ENCODE data around the gene PDE9A. TPM values are rescaled to one million over a fixed set of nuclear protein-coding genes. Genes with fewer than 3 reads are reported as not detected.

PDE9A gene
- polyA plus RNA-seq, 3 donors: 36.1 to 39.0 (median 36.1) TPM

DNA sequence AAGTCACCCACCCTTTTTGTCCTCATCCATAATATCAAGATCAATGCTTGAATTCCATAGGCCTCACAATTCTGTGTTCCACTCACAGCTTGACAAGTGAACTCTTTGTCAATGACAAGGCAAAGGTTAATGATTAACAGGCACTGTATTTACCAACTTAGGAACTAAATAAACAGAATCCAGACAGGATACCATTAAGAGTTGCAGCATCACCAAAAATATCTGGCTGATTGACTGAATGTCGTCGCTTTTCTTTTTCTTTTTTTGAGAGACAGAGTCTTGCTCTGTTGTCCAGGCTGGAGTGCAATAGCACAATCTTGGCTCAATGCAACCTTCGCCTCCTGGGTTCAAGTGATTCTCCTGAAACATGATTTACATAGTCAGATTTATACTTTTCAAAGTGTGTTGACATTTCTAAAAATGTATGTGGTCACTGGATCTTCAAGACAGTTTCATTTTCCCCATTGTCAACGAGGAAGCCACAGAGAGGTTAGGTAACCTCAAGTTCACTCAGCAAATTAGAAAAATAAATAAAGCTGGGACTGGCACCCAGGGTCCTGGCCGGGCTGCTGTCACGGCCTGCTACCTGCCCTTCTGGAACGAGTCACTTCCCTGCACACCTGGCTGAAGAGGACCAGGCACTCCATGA is 81.0 kb downstream of the PDE9A start:
- DNase-seq (ENCODE audit: low read depth in 3 of 3, low spot score in 2 of 3): no peak

- DNase-seq (ENCODE audit: low read depth in 3 of 3, low spot score in 2 of 3): no peak
Measured at GRCh38 chr21:42735061-42735460, 81.6 kb downstream of the PDE9A start.

GRCh38 chr21:42735944-42736343 is 82.5 kb downstream of the PDE9A start:
- DNase-seq (ENCODE audit: low read depth in 3 of 3, low spot score in 2 of 3): no peak

DNA sequence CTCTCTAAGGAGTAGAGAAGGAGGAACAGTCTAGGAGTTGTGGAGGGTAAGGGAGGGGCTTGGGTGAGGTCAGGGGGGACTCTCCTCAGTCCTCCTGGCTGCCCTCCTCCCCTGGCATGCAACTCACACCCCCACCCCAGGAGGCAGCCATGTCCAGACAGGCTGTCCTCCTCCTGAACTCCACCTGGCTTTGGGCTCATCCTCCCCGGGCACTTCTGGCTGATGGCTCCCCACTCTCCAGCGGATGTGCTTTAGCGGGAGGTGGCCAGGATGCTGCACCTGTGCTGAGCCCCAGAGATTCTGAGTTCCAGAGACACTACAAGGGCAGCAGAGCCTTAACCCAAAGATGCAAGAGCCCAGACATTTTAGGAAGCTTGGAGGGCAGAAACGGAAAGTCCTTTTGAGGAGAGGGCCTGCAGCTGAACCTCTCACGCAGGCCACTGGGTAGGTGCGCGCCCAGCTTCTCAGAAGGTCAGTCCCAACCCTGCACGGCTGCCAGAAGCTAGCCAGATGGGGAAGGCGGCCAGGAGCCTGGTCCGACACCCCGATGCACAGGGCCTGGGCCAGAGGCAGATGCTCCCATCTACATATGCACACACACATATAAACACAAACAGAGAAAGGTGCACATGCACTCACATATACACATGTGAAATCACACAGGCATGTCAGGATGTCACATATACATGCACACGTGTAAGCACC is 83.4 kb downstream of the PDE9A start:
- DNase-seq (ENCODE audit: low read depth in 3 of 3, low spot score in 2 of 3): no peak

DNA sequence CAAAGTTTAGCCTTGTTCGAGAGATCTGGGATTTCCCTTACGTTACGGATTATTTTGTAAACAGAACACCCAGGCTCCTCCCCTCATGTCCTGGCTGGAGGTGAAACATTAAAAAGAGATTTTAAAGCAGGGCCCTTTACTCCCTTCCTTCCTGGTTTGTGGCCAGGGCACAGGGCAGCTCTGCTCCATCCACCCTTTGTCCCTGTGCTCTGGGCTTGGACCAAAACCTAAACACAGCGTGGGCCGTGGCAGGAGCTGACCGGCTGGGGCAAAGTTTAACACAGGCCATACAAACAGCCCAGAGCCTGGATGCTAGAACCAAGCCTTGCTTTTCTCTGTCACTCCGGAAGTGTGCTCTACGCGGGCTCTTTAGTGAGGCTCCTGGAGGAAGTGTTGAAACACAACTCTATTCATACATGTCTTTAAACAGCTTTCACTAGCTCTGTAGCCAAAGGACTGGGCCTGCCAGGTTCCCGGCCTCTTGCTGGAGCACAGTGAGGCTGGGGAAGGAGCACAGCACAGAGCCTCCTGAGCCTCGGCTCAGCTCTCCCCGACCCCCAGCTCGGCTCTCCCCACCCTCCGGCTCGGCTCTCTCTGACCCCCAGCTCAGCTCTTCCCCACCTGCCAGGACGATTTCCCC is 84.7 kb downstream of the PDE9A start:
- no peak for DNase-seq (ENCODE audit: low read depth in 3 of 3, low spot score in 2 of 3)

DNA sequence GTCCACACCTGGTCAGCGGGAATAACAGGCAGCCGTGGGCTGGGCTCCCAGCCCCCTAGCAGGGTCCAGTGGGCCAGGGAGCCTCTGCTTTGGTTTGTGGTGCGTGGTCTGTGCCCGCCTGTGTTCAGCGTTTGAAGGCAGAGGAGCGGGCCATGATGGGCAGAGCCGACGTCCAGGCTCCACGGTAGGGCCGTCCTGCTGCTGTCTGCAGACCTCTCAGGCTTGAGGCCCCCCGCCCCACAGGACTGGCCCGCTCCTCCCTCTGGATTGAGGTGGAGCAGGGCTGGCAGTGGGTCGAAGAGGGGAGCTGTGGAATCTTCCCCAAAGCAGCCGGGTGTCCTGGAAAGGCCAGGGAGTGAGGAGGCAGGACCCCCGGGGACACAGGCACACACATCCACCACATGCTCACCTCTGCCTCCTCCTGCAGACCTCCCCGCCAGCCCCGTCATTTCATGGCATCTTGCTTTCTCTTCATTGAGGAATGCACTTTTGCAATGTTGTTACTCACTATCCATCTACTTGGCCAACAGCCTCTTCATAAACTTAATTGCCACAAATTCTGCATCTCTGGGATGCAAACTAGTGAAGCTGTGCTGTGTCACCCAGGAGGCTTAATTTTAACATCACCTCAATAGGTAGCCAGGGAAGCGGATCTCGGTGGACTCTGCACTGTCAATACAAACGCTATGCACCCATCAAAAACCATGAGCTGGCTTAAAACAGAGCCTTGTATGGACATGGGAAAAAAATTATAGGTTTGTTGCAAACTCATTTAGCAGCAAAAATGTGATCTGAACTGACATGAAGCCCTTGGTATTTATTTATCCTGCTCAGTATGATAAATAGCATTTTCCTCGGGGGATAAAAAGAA is 85.9 kb downstream of the PDE9A start:
- no peak for DNase-seq (ENCODE audit: low read depth in 3 of 3, low spot score in 2 of 3)

DNA sequence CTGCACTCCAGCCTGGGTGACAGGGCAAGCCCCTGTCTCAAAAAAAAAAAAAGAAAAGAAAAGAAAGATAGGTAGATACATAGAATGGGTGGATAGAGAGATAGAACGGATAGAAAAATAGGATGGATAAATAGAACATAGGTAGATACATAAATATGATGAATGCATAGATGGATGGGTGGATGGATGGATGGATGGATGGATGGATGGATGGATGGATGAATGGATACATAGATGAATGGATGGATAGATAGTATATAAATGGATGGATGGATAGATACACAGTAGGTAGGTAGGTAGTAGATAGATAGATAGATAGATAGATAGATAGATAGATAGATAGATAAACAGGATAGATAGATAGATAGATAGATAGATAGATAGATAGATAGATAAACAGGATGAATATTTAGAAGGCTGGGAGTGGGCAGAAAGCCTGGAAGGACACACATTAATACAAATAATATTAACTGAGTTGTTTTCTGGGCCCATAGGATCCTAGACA is 87.0 kb downstream of the PDE9A start:
- no peak for DNase-seq (ENCODE audit: low read depth in 3 of 3, low spot score in 2 of 3)

DNA sequence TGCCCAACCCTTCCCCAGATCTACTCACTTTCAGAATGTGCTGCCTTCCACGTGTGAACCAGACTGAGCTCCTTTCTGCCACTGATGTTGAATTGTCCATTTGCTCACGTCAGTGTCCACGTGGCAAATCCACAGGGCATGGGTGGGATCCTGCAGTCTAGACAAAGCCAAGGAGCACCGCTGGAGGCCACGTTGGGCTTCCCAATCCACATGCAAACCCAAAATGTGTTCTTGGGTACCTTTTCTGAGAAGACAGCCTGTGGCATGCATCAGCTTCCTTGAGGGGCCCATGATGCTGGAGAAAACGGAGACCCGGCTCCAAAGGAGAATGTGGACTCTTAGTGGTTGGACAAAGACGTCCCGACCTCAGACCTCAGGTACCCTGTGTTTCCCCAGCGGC is 87.6 kb downstream of the PDE9A start:
- DNase-seq (ENCODE audit: low read depth in 3 of 3, low spot score in 2 of 3): no peak

- no peak for DNase-seq (ENCODE audit: low read depth in 3 of 3, low spot score in 2 of 3)
Measured at GRCh38 chr21:42744520-42745445, 91.4 kb downstream of the PDE9A start.

DNA sequence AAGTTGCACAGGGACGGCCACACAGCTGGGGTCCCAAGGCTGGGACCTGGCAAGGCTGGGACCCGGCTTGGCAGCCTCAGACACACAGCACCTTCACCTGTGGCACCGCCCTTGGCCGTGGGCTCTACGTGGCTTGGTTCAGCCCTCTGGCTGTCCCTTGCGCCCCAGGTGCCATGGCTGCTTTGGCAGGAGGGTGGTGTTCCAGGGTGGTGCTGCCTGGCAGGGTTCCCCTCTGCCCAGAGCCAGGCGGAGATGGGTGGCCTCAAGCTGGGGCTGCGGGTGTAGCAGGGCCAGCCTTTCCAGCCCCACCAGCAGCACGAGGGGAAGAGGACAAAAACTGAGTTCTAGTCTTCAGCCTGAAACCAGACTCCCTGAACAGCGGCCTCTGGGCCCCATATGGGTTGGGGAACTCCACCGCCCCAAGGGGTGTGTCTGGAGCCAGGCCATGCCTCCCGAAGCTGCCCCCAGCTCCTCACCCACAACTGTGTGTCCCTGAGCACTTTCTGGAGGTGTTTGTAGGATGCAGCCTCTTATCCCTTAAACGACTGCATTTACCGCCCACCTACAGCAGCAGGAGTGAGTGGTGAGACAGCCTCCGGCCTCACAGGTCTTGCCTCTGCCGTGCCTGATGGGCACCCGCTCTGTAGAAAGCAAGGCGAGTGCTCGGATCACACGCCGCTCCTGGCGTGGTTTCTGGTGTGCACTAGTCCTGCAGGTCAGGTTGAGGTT is 92.3 kb downstream of the PDE9A start:
- no peak for DNase-seq (ENCODE audit: low read depth in 3 of 3, low spot score in 2 of 3)

DNA sequence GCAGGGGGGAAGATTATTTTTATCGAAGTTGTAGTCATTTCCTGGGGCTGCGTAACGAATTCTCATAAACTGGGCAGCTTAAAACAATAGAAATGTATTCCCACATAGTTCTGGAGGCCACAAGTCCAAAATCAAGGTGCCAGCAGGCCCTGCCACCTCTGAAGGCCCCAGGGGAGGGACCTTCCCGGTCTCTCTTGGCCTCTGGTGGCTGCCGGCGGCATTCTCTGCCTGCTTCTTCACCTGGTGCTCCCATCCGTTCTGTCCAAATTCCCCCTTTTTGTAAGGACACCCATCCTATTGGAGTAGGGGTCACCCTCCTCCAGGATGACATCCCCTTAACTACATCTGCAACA is 92.8 kb downstream of the PDE9A start:
- no peak for DNase-seq (ENCODE audit: low read depth in 3 of 3, low spot score in 2 of 3)

GRCh38 chr21:42746593-42747275 is 93.3 kb downstream of the PDE9A start:
- no peak for DNase-seq (ENCODE audit: low read depth in 3 of 3, low spot score in 2 of 3)

DNA sequence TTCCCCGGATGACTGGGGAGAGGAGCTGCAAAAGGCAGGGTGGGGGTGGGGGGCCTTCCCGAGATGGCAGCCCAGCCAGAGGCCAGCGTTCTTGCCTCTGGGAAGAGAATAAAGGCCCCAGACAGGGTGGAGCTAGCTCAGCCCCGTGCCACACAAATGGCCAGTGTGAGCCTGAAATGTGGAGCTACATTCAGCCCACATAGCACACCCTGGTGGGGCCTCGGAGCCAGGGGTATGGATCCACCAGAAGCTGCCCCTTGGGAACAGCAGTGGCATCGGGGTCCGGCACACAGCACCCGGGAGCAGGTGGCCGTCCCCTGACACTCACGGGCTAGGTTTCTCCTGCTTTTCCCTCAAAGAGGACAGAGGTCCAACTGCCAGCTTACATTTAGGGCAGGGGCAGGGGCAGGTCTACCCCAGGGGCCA is 93.9 kb downstream of the PDE9A start:
- no peak for DNase-seq (ENCODE audit: low read depth in 3 of 3, low spot score in 2 of 3)

DNA sequence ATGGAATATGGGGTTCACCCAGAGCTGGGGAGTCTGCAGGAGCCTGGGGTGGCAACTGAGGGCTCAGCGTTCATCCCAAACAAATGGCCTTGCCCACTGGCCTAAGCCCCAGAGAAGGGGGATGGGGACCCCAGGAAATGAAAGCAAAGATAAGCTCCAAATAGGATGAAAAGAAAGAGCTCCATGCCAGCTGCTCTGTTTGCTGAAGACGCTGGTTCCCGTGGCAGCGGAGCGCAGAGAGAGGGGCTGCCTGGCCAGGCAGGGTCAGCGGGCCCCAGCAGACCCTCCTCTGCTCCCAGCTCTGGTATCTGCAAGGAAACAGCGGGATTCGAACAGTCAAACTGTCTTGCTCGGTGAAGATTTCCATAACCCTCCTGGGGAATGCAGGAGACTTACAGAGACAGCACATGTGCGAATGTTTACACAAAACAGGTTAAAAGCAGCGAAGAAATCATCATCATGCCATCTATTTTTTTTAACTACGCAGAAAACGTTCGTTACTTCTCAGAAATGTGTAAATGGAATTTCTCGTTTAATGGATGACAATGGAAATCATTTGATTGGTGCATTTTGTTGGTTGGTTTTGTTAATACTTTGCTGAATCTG is 94.4 kb downstream of the PDE9A start:
- no peak for DNase-seq (ENCODE audit: low read depth in 3 of 3, low spot score in 2 of 3)

GRCh38 chr21:42748620-42749176 is 95.3 kb downstream of the PDE9A start:
- no peak for DNase-seq (ENCODE audit: low read depth in 3 of 3, low spot score in 2 of 3)

DNA sequence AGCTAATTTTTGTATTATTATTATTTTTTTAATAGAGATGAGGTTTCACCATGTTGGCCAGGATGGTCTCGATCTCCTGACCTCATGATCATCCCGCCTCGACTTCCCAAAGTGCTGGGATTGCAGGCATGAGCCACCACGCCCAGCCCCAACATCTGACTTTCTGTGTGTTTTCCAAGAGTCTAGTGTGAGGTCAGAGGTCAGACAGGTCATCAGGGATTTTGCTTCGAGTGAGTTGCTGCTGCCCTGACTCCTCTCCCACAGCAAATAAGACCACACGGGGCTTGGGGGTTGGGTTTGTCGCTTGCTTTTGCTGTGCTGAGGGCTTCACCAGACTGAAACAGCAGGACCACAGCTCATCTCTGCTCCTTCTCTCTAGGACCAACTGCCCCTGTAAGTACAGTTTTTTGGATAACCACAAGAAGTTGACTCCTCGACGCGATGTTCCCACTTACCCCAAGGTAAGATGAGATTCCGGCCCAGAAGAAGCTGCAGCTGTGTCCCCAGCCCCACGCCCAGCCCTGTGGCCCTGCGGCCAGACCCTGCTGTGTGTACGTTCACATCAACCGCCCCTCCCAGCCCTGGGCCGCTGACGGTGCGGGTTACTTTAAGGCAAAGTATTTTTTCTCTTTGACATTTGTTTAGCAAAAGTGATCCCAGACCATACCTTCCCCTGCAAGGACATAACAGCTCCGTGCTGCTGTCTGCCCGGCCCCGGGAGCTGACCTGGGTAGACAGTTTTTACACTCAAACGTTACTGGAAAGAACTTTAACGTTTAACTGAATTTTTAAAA is 97.5 kb downstream of the PDE9A start:
- no peak for DNase-seq (ENCODE audit: low read depth in 3 of 3, low spot score in 2 of 3)

DNA sequence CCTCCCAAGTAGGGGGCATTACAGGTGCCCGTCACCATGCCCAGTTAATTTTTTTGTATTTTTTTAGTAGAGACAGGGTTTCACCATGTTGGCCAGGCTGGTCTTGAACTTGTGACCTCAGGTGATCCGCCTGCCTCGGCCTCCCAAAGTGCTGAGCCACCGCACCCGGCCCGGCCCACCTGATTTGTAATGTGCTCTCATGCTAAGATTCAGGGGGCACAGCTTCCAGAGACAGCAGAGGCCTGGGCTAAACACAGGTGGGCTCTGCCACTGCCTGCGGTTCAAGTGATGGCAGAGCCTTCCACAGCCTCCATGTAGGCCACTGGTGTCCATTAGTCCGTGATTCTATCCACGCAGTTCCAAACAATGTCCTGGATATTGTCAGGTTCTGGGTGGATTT is 98.4 kb downstream of the PDE9A start:
- DNase-seq (ENCODE audit: low read depth in 3 of 3, low spot score in 2 of 3): no peak
